Measurements from ENCODE around the gene TMEM94.

- TF ChIP-seq CTCF (IDR thresholded peaks at IDR 0.05) (no peak), POLR2A (IDR thresholded peaks at IDR 0.05) (no peak)
Measured at GRCh38 chr17:75526555-75527270, 70.3 kb downstream of the TMEM94 start.
